Measurements from ENCODE around the gene ZSCAN26.

ZSCAN26 gene
- 2.1 to 9.9 (median 5.1) reads per million in 18 experiments for total RNA-seq

DNA sequence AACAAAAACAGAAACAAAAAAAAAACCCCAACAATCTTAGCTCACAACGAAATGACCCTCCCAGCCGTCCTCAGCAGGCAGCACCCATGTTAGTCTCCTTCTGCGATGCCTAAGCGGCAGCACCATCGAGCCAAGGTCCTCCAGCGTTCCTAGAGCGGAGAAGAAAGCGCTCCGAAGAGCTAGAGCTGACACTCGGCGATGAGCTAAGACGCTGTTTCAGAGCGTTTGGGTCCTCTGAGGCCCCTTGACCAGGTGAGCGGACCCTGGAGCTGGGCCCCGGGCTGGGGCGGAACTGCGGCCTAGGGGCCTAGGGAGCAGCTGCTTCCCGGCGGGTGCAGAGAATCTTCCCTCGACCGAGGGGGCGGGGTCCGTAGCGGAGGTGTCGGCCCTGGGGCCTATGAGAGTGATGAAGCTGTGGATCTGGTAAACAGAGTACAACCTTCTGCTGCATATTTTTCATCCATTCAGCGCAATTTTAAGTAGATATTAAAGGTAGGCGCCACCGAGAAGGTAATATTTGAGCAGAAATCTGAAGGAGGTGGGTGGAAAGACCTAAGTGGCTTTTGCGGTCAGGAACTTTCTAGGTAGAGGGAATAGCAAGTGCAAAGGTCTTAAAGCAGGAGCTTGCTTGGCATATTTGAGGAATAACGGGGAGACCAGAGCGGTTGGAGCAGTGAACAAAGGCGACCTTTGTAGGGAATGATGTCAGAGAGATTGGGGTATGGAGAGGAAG lies at the start of gene ZSCAN26:
Gene ZSCAN26, plus strand, starts transcription at position 182 of the 733 bp plus-strand sequence. CDS start 4,777 bp downstream, outside the sequence.
- peak; percentile 86 to 89 for DNase-seq

- DNase-seq = no peak
Measured at GRCh38 chr6:28217890-28218289, 49.1 kb upstream of the ZSCAN26 start.

GRCh38 chr6:28218312-28219248 lies 48.4 kb upstream of the ZSCAN26 start:
- peak; percentile 55 to 68 for DNase-seq

DNA sequence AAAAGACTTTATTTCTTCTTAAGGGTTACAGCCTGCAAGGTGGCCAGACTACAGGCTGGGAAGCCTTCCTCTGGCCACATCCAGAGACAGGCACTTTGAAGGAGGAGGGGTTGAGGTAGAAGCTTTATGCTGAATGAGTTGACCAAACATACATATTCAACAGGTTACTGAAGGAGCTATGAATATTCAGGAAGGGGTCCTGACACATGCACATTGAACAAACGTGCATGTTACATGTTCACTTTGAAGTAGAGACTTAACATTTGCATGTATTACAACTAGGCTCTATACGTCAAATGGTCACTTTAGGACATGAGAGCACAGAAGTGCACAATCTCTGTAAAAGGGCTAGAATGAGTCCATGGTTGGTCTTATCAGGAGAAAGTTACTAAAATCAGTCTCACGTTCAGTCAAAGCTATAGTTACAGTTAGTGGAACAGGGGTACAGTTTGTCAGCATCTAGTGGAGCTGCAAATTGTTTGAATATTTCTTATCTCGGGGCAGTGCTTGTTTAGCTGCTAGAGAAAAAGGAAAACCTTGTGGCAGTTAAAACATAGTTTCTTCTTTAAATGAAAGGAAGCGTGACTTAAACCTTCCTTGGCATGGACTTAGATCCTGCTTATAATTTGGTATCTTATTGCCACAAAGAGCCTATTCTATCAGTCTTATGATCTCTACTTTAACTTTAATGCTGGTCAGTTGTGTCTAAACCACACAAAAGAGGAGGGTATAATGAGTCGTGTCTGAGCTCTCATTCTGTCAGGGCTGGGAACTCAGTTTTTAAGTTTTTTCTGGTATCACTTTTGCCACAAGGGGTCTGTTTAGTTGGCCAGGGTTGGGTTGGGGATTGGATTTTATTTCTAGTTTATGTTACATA lies 46.4 kb upstream of the ZSCAN26 start:
- DNase-seq = no peak

- no peak for DNase-seq
Measured at GRCh38 chr6:28224131-28225055, 42.5 kb upstream of the ZSCAN26 start.

GRCh38 chr6:28225056-28225834 lies 41.7 kb upstream of the ZSCAN26 start, which contains the start of gene ZSCAN9:
Gene ZSCAN9, plus strand, starts transcription at chr6:28225275. Its CDS starts 1,810 bp downstream, at chr6:28227085.
- DNase-seq = peak; percentile 74 to 86

DNA sequence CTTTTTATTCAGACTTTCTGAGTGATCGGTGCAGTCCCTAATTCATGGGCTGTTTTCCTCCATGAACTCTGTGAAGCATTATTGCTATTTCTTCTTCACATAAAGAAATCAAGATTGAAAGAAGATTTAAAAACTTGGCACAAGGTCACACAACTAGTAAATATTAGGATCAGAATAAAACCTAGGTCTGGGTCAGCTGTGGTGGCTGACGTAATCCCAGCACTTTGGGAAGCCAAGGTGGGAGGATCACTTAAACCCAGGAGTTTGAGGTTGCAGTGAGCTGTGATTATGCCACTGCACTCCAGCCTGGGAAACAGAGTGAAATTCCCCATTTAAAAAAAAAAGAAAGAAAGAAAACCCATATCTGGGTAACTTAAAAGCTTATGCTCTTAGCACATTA lies 40.5 kb upstream of the ZSCAN26 start:
- DNase-seq = no peak

- no peak for DNase-seq
Measured at GRCh38 chr6:28232785-28233184, 34.2 kb upstream of the ZSCAN26 start.

DNA sequence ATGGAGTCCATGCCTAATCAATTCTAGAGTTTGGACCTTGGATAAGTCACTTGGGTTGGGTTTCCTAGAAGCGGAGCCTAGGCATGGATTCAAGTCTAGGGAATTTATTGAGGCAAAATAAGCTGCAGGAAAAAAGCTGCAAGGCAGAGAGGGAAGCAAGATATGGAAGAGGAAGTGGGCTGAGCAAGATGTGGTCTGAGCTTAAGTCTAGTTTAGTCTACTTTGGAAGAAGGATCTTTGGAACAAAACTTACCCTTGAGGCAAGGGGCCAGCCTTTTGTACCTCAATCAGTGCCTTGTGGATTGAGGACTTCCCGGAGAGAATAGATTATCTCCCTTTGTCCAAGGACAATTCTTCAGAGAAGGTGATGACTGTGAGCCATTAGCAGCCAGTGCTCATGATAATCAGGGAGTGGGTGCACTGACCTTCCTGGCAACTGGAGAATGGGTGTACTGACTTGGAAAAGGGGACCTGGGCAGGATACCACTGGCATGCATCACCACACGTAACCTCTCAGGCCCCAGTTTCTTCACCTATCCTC lies 31.0 kb upstream of the ZSCAN26 start:
- DNase-seq = peak in 1 of 2 donors; percentile 10

GRCh38 chr6:28239636-28240035 lies 27.3 kb upstream of the ZSCAN26 start:
- DNase-seq = no peak

GRCh38 chr6:28240471-28240870 lies 26.5 kb upstream of the ZSCAN26 start:
- no peak for DNase-seq

DNA sequence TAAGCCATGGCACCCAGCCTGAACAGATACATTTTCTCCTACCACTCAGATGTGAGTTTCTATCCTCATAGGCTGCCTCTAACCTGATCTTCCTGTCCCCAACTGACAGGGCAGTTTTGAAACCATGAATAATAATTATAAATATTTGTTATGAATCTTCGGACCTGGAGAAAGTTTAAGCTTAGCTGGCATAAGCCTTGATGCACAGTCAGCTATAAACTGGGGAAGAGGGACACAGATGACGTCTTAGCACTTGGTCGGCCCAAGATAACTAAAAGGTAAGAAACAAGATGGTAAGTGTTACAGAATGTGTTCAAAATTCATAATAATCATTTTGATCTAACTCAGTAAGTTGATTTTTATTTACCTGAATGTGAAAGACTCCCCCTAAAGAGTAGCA lies 23.0 kb upstream of the ZSCAN26 start:
- DNase-seq = no peak

- no peak for DNase-seq
Measured at GRCh38 chr6:28245206-28245941, 21.6 kb upstream of the ZSCAN26 start.

- DNase-seq = no peak
Measured at GRCh38 chr6:28248916-28249315, 18.0 kb upstream of the ZSCAN26 start.

- DNase-seq = no peak
Measured at GRCh38 chr6:28250747-28251146, 16.2 kb upstream of the ZSCAN26 start.

DNA sequence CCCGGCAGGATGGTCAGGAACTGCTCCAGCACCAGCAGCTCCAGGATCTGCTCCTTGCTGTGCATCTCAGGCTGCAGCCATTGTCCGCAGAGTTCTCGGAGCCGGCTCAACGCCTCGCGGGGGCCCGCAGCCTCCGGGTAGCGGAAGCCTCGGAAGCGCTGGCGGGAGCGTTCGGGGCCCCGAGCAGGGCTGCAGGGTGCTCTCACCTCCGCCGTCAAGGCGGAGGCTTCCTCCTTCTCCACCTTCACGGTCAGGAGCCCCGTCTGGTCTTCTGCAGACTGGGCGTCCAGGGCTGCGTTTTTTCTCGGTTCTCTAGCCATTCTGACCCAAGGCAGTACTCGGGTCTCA lies 15.3 kb upstream of the ZSCAN26 start:
- peak in 1 of 2 donors; percentile 25 for DNase-seq

DNA sequence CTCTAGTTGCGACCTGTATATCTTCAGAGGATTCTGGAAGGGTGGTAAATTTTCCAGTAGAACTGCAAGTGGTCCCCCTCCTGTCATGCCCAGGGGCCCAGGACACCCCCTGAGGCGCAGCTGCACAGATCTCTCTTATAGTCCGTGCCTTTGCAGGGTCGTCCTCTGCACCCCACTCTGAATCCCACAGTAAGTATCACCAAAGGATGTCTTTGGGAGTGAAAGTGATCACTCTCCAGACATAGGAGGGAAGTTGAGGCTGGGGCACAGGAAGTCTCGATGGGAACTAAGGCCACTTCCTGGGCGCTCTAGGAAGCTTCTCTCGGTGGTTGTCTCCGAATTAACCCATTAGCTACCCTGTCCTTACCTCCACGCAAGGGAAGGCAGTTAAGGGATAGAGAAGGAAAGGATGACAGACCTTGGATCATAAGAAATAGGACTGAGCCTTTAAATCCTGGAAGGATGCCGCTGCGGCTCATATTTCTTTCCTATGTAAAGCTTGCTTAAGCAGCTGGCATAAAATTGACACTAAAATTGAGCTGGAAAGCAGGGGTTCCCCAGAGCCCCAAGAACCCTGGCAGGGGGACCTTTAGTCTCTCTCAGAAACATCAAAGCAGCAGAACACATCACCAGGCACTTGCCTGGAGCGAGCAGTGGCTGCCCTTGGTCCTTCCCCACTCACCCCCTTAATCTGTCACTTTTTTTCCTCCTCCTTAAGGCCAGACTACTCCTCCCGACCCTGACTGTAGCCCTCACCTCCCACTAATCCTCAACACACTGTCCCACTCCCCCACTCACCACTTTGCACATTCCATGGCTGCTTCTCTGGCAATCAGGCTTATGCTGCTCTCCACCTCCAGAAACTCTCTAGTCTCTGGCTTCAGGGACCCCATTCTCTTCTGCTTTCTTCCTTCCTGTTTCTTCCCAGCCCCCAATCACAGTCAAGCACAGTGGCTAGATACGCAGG lies 14.7 kb upstream of the ZSCAN26 start, which contains the start of gene ZKSCAN4:
Gene ZKSCAN4, minus strand, starts transcription at position 261 of the 967 bp plus-strand sequence. CDS start 289 bp downstream, outside the sequence.
- peak; percentile 87 to 89 for DNase-seq

DNA sequence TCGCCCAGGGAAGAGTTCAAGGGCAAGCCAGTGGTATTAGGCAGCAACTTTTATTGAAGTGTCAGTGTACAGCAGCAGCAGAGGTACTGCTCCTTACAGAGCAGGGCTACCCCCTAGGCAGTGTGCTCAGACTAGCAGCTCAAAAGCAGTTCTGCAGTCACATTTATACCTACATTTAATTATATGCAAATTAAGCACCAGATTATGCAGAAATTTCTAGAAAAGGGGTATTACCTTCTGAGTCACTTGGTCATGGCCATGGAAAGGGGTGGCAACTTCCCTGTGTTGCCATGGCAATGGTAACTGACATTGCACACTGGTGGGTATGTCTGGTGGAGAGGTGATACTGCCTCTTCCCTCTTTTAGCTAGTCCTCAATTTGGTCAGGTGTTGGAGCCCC lies 12.8 kb upstream of the ZSCAN26 start:
- DNase-seq = peak in 1 of 2 donors; percentile 11

Measured in inflammatory macrophage (primary cell).